Measurements from ENCODE around the gene PKLR.
"Not testable (repeated sequence)": the region's sequence is repeated elsewhere in the genome, so short reads cannot be mapped to it uniquely, and the experiment has no call there.

PKLR gene

DNA sequence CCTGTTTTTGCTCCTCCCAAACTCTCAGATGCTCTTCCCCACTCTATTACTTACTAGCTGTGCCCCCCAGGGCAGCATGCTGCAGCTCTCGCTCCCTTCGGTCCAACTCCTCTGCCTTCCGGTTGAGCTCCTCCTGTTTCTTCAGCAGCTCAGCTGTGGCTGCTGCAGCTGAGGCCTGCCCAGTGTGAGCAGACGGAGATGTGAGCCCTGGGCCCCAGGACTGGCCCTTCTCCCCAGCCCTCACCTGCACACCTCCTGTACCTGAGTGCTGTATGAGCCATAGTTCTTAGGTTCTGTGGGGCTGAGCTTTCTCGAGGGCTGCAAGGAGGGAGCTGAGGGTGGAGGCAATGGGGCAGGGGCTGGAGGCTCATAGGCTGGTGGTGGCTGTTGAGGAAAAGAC is 41.0 kb downstream of the PKLR start:
- H3K4me3 ChIP-seq (ENCODE audit: low read depth, low read length): no peak overlapping the region

DNA sequence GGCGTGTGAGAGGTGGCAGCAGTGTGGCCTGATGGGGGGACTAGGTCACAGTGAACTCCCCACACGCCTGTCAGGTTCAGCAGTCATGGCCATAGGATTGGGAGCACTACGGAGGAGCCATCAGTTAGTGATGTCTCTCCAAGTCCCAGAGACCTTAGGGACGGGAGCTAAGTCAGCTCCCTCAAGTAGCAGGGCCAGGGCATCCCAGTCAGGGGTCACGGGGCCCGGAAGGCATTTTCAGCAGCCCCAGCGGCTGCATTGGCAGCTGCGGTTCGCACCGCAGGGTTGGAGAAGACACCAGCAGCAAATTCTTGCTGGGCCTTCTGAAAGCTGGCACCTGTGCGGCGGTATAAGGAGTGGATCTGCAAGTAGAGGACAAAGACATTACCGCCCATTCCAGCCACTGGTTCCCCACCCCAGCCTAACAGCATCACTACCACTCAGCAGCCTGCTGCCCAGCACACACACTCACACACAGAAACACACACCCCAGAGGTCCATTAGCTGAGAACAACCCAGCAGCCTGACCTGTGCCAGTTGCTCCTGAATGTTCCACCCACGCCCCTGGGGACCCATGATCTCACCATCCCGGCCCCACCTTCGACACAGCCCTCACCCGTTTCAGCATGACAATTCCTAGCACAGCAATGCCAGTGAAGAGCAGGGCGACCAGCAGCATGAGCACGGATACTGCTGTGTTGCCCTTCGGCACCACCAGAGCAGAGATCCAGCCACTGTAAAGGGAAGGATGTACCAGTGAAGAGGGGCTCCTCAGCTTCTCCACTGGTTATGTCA is 45.0 kb downstream of the PKLR start:
- H3K4me3 ChIP-seq (ENCODE audit: low read depth, low read length): no peak overlapping the region

DNA sequence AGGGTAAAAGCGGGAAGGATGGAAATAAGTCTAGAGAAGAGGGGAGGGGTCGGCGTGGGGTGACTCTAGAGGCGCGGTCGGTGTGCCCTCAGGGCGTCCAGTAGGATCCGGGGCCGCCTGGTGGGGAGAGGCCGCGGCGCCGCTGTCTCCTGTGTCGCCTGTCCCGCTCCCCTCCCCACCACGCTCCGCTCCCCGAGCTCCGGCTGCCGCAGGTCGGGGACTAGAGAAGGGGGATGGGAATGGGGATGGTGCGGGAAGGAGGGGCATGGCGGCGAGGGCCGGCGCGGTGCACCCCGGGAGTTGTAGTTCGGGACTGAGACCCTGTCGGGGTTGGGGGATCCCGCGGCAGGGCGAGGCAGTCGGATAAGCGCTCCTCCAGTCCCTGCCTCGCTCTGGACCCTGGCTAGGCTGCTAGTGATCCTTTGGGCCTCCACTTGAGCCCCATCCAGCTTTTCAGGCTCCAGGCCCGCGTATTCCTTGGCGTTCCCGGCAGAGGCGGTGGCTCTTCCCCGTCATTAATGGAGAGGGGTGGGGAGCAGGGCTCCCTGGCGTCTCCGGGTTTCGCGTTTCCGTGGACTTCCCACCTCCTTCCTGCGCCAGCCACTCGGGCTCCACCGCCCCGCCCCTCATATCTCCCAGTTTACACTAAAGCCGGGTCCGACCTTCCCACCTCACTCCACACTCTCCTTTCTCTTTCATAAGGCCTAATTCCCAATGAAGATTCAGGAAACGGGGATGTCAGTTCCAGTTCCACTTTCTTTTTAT is 45.8 kb downstream of the PKLR start, which contains the start of gene ENTREP3:
Gene ENTREP3, minus strand, starts transcription at position 241 of the 765 bp plus-strand sequence. CDS start 606 bp downstream, outside the sequence.
- H3K4me3 ChIP-seq (ENCODE audit: low read depth, low read length): peak within 1 kb of the TSS; percentile 67

DNA sequence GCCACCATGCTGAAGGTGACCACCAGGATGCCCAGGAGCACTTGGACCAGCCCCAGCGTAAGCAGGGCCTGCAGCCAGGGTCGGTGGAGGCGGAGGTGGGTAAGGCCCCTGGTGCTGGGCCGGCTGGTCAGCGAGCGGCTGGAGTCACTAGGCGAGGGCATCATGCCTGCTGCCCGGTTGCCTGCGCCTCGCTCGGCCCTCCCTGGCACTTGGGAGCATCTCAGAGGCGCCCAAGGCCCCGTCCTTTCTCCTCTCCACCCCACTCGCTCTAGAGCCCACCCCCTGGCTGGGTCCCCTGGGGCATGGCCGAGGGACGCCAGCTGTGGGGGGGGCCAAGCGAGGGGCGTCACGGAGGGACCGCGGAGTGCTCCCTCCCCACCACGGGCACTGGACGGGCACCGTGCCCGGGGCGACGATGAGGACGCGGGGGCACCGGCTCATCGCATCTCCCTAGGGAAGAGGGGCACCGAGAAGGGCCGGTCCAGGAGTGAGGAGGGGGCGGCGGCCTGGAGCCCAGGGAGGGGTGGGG is 46.5 kb downstream of the PKLR start:
- H3K4me3 ChIP-seq (ENCODE audit: low read depth, low read length): peak overlapping the region; percentile 67

DNA sequence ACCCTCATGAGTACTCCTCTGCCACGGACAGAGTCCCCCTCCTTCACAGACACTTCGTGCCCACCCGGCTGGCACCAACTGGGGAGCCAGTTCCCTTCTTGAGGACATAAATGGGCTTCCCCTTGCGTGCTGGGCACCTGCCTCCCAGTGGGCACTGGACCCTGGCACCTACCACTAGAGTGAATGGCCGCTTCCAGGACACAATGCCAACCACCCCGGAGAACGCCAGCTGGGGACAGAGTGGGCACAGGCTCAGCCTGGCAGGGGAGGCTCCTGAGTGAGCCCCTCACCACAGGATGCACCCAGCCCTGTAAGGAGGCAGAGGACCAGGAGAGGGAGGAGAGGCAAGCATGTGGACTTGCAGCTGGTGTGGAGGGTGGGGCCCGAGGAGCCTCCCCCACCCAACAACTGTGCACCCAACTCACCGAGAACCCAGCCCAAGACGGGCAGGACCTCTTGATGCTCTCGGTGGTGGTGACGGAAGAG is 47.0 kb downstream of the PKLR start:
- no peak overlapping the region for H3K4me3 ChIP-seq (ENCODE audit: low read depth, low read length)

DNA sequence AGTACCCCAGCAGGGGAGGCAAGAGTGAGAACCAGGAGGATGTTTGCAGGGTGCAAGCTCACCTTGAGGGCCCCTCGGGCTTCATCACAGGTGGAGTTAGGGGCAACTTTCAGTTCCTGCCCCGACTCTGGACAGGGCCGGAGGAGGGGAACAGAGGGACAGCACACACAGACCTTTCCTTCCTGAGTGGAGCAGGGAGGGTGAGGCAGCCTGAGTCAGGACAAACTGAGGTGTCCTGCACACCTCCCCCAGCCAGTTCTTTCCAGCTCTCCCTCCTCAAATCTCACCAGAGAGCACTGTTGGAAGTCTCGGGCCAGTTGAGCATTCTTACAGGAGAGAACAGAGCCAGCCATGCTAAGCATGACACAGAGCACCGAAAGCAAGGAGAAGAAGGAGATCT is 47.4 kb downstream of the PKLR start:
- no peak overlapping the region for H3K4me3 ChIP-seq (ENCODE audit: low read depth, low read length)

DNA sequence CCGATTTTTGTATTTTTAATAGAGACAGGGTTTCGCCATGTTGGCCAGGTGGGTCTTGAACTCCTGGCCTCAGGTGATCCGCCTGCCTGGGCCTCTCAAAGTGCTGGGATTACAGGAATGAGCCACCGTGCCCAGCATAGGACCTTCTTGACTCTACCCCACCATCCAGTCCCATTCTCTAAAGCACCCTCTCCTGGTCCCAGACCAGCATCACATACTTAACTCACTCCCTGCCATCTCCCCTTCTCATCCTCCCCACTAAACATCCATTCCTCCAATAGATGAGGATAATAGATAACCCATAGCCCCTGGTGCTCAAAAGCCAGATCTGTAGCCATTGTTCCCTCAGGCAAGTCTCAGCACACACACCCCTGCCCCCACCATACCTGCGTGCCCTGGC is 48.0 kb downstream of the PKLR start:
- no peak overlapping the region for H3K4me3 ChIP-seq (ENCODE audit: low read depth, low read length)

DNA sequence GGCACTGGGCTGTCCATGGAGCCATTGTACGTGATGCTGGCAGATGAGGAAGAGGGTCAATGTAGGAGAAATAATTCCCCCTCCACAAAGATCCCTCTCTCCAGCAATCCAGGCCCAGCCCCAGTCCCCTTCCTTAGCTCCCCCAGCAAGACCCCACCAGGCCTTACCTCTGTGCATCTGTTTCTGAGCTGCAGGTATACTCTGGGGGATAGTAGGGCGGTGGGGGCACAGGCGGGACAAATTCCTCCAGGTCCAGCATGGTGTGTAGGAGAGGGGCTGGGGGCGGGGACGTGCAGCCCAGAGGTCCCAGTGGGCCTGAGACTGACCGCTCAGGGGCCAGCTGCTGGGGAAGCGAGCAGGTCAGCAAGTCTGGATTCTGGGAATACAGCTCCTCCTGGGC is 49.7 kb downstream of the PKLR start:
- H3K4me3 ChIP-seq (ENCODE audit: low read depth, low read length): no peak overlapping the region

DNA sequence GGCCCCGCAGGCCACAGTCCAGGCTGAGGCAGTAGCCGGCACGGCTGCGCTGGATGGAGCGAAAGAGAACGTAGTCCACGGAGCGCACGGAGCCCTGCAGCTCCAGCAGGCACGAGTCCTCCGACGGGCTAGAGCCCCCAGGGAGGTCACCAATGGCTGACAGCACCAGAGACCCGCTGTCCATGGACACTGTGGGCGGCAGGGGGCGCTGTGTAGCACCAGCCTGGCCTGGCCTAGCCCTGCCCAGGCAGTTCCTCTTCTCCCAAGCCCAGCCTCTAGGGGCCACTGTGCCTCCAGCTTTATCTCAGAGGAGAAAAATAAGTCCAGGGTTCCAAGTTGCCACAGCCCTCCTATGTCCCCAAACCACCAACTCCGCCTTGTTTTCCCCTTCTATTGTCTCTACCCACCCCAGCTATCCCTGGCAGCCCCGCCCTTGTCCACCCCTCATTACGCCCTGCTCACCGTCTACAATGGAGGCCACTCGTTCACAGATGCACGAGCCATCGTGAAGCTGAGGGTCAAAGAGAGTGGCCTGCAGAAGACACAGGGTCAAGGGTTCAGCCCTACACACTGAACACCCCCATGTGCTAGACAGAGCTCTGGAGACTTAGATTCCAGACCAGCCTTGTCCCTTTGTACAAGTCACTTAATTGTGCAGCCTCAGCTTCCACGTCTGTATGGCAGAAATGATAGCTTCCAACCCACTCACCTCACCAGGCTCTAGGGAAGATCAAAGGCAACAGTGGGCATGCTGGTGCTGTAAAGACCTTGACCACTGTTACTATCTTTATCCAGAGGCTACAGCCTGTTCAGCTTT is 50.4 kb downstream of the PKLR start:
- peak overlapping the region; percentile 69 for H3K4me3 ChIP-seq (ENCODE audit: low read depth, low read length)

DNA sequence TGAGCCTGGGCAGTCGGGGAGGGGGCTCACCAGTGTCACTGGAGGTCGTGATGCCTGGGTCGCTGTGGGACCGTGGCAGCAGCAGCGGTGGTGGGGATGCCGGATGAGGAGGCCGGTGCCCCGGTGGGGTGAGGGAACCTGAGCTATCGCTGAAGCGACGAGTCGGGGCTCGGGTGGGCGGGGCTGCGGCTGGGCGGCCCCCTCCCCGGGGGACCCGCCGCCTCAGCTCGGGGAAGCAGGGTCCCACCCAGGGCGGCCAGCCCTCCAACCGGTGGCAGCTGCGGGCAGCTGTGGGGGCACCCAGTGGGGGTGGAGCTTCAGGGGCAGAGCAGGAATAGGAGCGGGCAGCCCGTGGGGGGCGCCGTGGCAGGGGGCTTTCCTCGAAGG is 51.0 kb downstream of the PKLR start:
- H3K4me3 ChIP-seq (ENCODE audit: low read depth, low read length): peak overlapping the region; percentile 69

DNA sequence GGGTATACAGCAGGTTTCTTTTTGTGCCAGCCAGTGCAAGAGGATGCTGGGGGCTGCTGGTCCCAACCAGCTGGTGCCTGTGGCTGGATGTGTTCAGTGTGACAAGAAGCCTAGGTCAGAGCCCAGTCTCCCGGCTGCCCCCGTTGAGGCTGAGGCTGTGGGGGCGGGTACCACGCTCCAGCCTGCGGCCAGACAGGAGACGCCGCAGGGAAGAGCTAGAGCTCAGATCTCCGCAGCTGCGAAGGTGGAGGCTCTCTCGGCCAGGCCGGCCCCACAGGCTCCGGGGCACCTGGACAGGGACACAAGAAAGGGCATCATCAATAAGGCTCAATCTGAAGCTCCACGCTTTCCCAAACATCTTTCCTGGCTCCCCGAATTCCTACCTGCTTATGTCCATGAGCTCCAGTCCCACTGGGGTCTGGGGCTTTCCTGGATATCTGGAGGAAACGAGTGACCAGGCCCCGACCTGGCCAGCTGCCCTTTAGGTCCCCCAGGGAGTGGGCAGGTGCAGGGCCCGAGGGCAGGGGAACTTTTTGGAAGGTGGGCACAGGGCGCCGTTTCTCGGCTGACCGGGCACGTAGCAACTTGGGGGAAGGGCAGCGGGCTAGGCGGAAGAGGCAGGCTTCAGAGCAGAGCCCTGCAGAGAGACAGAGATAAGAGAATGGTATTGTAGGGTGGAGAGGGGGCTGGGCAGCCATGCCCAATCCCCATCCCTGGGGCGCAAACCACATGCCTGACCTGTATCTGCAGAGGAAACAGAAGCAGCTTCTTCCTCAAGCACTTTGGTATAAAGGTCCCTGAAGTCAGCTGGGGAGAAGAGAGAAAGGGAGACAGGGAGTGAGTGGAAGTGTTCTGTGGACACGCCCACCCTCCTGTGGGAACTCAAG is 53.3 kb downstream of the PKLR start:
- no peak overlapping the region for H3K4me3 ChIP-seq (ENCODE audit: low read depth, low read length)

DNA sequence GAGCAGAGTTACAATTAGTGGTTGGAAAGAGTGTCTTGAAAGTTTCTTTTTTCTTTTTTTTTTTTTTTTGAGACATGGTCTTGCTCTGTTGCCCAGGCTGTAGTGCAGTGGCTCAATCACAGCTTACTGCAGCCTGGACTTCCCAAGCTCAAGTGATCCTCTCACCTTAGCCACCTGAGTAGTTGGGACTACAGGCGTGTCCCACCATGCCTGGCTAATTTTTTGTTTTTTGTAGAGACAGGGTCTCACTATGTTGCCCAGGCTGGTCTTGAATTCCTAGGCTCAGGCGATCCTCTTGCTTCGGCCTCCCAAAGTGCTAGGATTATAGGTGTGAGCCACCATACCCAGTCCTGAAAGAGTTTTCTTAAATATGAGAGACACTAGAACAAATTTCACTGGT is 54.4 kb downstream of the PKLR start:
- H3K4me3 ChIP-seq (ENCODE audit: low read depth, low read length): not testable (repeated sequence)

DNA sequence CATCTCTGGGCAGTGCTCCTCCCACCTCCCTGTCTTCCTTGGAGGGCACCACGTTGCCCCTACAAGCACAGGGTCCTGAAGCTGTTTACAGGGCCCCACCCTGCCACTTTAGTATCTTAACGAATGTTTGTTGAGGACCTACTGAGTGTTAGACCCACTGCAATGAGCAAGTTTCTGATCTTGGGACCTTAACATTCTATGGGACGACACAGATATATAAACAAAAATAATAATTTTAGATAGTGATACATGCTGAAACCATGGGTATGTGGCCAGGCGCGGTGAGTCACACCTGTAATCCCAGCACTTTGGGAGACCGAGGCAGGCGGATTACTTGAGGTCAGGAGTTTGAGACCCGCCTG is 56.1 kb downstream of the PKLR start:
- peak overlapping the region; percentile 48 for H3K4me3 ChIP-seq (ENCODE audit: low read depth, low read length)

DNA sequence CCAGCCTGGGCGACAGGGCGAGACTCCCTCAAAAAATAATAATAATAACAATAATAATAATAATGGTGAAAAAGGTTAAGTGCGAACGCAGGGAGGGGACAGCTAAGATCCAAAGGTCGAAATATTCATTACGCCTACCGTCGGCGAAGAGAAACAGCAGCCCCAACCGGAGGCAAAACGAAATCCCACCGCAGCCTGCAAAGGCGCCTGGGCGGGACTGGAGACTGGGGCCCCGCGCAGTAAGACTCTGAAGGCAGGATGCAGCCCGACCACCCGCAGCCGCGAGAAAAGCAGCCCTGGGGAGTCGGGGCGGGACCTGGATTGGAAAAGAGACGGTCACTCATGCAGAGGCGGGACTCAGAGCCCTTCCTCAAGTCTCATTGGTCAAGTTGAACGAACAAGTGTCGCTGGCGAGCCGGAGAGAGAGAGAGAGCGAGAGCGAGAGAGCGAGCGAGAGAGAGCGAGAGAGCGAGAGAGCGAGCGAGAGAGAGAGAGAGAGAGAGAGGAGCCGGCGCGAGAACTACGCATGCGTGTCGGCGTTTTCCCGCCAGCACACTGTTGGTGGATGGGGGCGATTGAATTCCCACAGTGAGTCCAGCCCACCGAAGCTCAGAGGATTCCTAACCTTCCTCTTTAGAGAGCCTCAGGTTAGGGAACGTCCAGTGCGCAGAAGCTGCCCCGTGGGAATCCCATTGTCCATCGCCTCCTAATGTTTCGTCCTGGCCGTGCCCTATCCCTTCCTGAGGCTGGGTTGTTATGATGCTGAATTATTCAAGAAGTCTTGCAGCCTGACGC is 56.7 kb downstream of the PKLR start:
- H3K4me3 ChIP-seq (ENCODE audit: low read depth, low read length): peak overlapping the region; percentile 48

DNA sequence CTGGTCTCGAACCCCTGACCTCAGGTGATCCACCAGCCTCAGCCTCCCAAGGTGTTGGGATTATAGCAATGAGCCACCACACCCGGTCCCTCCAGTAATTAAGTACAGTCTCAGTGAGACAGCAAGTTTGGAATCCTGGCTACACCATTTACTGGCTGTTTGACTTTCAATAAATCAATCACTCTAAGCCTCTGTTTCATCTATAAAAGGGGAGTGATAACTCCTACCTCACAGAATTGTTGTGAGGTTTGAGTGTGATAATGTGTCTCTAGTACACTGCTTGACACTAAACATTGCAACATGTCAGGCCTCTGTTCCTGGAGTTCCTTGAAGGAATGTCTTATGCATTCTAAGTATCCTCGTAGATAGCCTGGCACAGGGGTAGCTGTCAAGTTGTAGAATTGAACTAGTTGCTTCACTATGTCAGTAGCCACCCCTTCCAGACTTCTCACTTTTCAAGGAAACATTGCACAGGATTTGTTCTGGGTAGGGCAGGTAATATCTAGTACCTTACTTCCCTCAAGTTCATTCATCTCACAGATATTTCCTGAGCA is 58.4 kb downstream of the PKLR start:
- H3K4me3 ChIP-seq (ENCODE audit: low read depth, low read length): no peak overlapping the region

DNA sequence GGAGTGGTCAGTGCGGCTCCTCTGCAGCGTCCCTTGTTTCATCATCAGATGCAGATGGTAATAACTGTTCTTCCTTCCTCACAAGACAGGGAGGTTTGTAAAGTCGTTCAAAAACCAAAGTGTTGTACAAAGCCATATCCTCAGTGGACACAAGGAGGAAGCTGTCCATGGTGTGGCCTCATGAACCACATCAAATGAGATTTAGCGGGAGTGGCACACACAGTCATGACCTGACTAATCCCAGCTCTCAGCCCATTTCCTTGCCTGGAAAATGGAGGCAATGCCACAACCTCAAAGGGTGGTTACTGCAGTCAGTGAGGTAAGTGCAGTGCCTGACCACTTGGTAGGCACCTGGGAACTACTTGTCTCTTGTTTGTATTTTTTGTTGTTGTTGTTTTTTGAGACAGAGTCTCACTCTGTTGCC is 59.4 kb downstream of the PKLR start:
- H3K4me3 ChIP-seq (ENCODE audit: low read depth, low read length): no peak overlapping the region

DNA sequence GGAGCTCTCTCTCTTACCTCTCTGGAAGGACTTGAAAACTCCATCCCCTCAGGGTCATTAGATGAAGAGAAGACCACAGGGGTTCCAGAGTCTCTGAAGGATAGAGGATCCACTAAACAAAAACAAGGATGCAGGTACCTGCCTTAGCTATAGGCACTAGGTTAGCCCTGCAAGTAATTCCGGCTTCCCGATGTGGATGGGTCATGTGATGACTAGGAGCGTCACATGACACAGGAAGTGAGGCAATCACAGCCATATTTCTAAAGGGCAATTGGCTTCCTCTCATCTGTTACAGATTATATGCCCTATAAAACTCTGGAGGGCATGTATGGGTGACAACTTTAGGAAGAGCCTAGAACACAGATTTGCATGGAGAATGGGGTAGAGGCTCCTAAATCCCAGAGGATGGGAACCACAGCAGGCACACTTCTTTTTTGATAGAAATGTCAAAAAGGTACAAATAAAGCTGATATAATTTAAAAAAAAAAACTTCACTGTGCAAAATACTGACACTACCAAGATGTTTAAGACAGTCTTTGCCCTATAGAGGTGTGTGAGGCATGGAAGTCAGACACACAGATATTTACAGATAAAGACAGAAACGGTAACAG is 60.1 kb downstream of the PKLR start:
- H3K4me3 ChIP-seq (ENCODE audit: low read depth, low read length): peak overlapping the region; percentile 33
